PC-3 (cell line): ENCODE results near the gene KIF5C. TPM values are rescaled to one million over a fixed set of nuclear protein-coding genes. Genes with fewer than 3 reads are reported as not detected.

ENCODE experiments used
- ATAC-seq: fragments of 200-7000 bp; cut with Tn5 transposase; 2 replicates; pipeline ENCODE4 v1.9.1; 2020; ENCODE audit warnings: mild to moderate bottlenecking, moderate library complexity
- BruUV-seq: library from RNA; stranded (reverse); fragments of 400-500 nt; replicated peaks from 2 replicates; lab custom pipeline; 2021; lab: Mats Ljungman, UMichigan
- CTCF ChIA-PET: fragments of 300-600 bp; sonication (Branson Sonifier 250); formaldehyde crosslinking; loops from one replicate; lab custom pipeline; 2022; ENCODE audit warnings: antibody characterized with exemption; lab: Charles Lee
- POLR2A ChIA-PET: fragments of 300-600 bp; sonication (Branson Sonifier 250); formaldehyde crosslinking; loops from one replicate; lab custom pipeline; 2022; ENCODE audit warnings: antibody characterized with exemption; ENCODE audit not compliant: unreplicated experiment; lab: Charles Lee
- DNase-seq: peaks from one replicate; pipeline ENCODE4 v3.0.0-alpha.2; 2015
- H2AFZ ChIP-seq: fragments of 300-600 bp; sonication (generic); 2 replicates; pipeline ENCODE4 v1.6.0; 2016; ENCODE audit warnings: antibody characterized with exemption, low read length
- H3F3A ChIP-seq: fragments of 300-600 bp; sonication (generic); one replicate; pipeline ENCODE4 v1.6.0; 2017; ENCODE audit warnings: antibody characterized with exemption, low read length, control low read depth, mild to moderate bottlenecking; ENCODE audit not compliant: unreplicated experiment
- H3K27ac ChIP-seq: fragments of 300-600 bp; sonication (generic); 2 replicates; pipeline ENCODE4 v1.5.1; 2016; ENCODE audit warnings: mild to moderate bottlenecking, low read length
- H3K27me3 ChIP-seq: fragments of 300-600 bp; sonication (generic); 2 replicates; pipeline ENCODE4 v1.6.1; 2016; ENCODE audit warnings: low read length, mixed read lengths
- H3K36me3 ChIP-seq: fragments of 300-600 bp; sonication (generic); 2 replicates; pipeline ENCODE4 v1.6.1; 2016; ENCODE audit warnings: low read depth, mixed run types, low read length, mixed read lengths
- H3K4me1 ChIP-seq: fragments of 300-600 bp; sonication (generic); 2 replicates; pipeline ENCODE4 v1.5.1; 2016; ENCODE audit warnings: low read length; ENCODE audit not compliant: insufficient read depth
- H3K4me2 ChIP-seq: fragments of 300-600 bp; sonication (generic); 2 replicates; pipeline ENCODE4 v1.6.0; 2016; ENCODE audit warnings: low read length
- H3K4me3 ChIP-seq: fragments of 300-600 bp; sonication (generic); 2 replicates; pipeline ENCODE4 v1.5.1; 2016; ENCODE audit warnings: mild to moderate bottlenecking, low read length, mixed read lengths
- H3K79me2 ChIP-seq: fragments of 300-600 bp; sonication (generic); 2 replicates; pipeline ENCODE4 v1.6.1; 2017; ENCODE audit warnings: low read length, mixed read lengths
- H3K9ac ChIP-seq: fragments of 300-600 bp; sonication (generic); 2 replicates; pipeline ENCODE4 v1.6.0; 2016; ENCODE audit warnings: mild to moderate bottlenecking, low read length
- H3K9me2 ChIP-seq: fragments of 300-600 bp; sonication (generic); replicated peaks from 2 replicates; pipeline ENCODE4 v1.6.1; 2016; ENCODE audit warnings: mixed run types, low read length, mixed read lengths
- H3K9me3 ChIP-seq: fragments of 300-600 bp; sonication (generic); 2 replicates; pipeline ENCODE4 v1.6.1; 2016; ENCODE audit warnings: low read length, mixed read lengths
- H4K20me1 ChIP-seq: fragments of 300-600 bp; sonication (generic); 2 replicates; pipeline ENCODE4 v1.6.1; 2016; ENCODE audit warnings: low read length, mixed read lengths
- EZH2 ChIP-seq: fragments of 300-600 bp; sonication (generic); IDR thresholded peaks from one replicate; pipeline ENCODE4 v1.6.1; 2017; ENCODE audit warnings: antibody characterized with exemption, mild to moderate bottlenecking, low read length; ENCODE audit not compliant: unreplicated experiment
- EZH2phosphoT487 ChIP-seq: fragments of 300-600 bp; sonication (generic); IDR thresholded peaks from 2 replicates; pipeline ENCODE4 v1.6.1; 2018; ENCODE audit warnings: mild to moderate bottlenecking, antibody characterized with exemption, low read length, borderline replicate concordance
- intact Hi-C: fragments of 100-400 bp; cut with micrococcal nuclease; formaldehyde crosslinking; loops from 2 replicates; pipeline ENCODE4 v1.9.0; 2023
- total RNA-seq: library from RNA; depleted of rRNA; stranded (reverse); fragments of >200 nt; gene quantifications from 2 replicates; pipeline ENCODE4 v1.2.3, GENCODE V29; 2014
- TF ChIP-seq, protein P1 (sequence below): fragments of 300-600 bp; sonication (generic); conservative IDR thresholded peaks from 2 replicates; pipeline ENCODE4 v1.5.1; 2017; ENCODE audit warnings: antibody characterized with exemption, low read depth, mild to moderate bottlenecking, low read length

The KIF5C gene
- total RNA-seq, 1 experiment from 2014 or later: 4.0 TPM

DNA sequence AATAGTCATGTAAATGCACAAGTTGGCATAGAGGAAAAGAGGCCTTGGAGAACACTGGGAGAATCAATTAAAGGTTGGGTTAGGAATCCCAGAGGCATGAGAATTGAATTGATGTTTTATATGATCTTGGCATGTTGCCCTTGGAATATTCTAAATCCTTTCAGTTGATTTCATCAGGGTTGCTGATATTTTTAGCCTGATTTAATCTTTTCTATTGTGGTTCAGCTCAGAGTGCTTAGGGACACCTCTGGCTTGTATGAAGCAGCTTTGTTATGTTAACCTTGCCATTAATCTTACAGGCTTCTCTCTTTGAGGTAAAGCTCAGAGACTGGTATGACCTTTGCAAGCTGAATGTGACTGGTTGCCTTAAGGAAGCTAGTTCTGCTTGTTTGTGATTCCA, 99.1 kb downstream of the KIF5C start:
- no peaks in the 10 kb centered on the region for H3K79me2 ChIP-seq
- no peaks in the 10 kb centered on the region for H3K9me3 ChIP-seq
- H2AFZ ChIP-seq: no peak overlapping the region
- no peak overlapping the region for H3K9ac ChIP-seq
- intact Hi-C loops: no loop called here
- ChIA-PET CTCF (no interaction called here), POLR2A (no interaction called here)
- TF ChIP-seq EZH2 (no peak), EZH2phosphoT487 (no peak)
- TF ChIP-seq, protein P1, sequence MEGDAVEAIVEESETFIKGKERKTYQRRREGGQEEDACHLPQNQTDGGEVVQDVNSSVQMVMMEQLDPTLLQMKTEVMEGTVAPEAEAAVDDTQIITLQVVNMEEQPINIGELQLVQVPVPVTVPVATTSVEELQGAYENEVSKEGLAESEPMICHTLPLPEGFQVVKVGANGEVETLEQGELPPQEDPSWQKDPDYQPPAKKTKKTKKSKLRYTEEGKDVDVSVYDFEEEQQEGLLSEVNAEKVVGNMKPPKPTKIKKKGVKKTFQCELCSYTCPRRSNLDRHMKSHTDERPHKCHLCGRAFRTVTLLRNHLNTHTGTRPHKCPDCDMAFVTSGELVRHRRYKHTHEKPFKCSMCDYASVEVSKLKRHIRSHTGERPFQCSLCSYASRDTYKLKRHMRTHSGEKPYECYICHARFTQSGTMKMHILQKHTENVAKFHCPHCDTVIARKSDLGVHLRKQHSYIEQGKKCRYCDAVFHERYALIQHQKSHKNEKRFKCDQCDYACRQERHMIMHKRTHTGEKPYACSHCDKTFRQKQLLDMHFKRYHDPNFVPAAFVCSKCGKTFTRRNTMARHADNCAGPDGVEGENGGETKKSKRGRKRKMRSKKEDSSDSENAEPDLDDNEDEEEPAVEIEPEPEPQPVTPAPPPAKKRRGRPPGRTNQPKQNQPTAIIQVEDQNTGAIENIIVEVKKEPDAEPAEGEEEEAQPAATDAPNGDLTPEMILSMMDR: no peak
- H4K20me1 ChIP-seq: no peaks in the 10 kb centered on the region
- no peak overlapping the region for H3K4me3 ChIP-seq
- no peak overlapping the region for H3K4me2 ChIP-seq
- no peaks in the 10 kb centered on the region for H3K4me1 ChIP-seq
- no peak overlapping the region for H3K27ac ChIP-seq
- H3F3A ChIP-seq: no peaks in the 10 kb centered on the region
- ATAC-seq (no peak), DNase-seq (no peak)
- no peaks in the 10 kb centered on the region for H3K36me3 ChIP-seq
- no TSS peak for BruUV-seq
- H3K9me2 ChIP-seq: no peaks in the 10 kb centered on the region
- no peaks in the 10 kb centered on the region for H3K27me3 ChIP-seq

DNA sequence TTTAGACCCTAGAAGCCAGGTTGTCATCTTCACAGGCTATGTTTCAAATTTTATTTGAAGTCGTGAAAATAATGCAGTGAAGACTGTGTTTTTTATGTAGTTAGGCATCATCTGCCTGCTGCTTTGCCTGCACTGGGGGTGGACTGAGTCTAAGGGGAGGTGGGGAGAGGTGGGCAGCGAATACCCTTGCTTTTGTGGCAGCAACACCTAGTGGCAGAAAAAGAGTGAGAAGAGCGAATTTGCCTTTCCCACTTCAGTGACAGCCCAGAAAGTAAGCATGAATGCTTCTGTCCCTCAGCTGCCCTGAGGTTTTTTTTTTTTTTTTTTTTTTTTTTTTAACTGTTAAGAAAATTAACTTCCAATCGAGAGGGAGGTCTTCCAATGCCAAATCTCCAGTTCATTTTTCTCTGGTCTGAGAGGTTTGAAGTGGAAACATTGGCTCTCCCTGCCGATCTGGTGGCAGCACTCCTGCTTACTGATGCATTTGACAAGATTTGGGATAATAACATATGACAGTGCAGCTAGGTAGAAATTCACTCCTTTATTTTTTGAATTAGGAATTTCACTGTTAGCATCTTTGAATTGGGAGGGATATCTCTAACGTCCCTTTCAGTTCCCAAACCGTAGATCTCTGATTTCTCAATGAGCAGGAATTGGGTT, 103.1 kb downstream of the KIF5C start:
- no peak overlapping the region for H3K27ac ChIP-seq
- BruUV-seq: no TSS peak
- no peak for DNase-seq
- no peaks in the 10 kb centered on the region for H4K20me1 ChIP-seq
- no peaks in the 10 kb centered on the region for H3K9me2 ChIP-seq
- H3K9ac ChIP-seq: no peak overlapping the region
- intact Hi-C loops: no loop called here
- ChIA-PET POLR2A (no interaction called here), CTCF (no interaction called here)
- no peaks in the 10 kb centered on the region for H3K27me3 ChIP-seq
- H3F3A ChIP-seq: no peaks in the 10 kb centered on the region
- H3K9me3 ChIP-seq: no peaks in the 10 kb centered on the region
- no peak overlapping the region for H2AFZ ChIP-seq
- no peaks in the 10 kb centered on the region for H3K36me3 ChIP-seq
- H3K4me3 ChIP-seq: no peak overlapping the region
- TF ChIP-seq EZH2 (no peak), EZH2phosphoT487 (no peak)
- TF ChIP-seq, protein P1: peak; percentile 24; the same call in 1 of the 2 replicates
- no peak for ATAC-seq
- no peak overlapping the region for H3K4me2 ChIP-seq
- no peaks in the 10 kb centered on the region for H3K79me2 ChIP-seq
- no peaks in the 10 kb centered on the region for H3K4me1 ChIP-seq

DNA sequence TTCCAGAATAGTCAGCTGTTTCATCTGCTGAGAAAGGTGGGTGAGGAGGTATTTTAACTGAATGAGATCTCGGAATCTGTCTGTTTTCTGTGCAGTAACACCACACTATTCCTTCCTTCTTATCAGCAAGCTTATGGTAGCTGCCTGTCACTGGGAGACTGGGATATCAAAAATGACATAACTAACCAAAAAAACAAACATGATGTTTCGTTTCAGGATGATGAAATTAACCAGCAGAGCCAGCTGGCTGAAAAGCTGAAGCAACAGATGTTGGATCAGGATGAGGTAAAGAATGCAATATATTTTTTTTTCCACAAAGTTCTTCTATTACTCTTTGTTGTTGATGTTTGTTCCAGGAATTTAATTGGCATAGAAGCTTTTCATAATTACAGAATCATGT, 103.7 kb downstream of the KIF5C start:
- Histone ChIP-seq H3K79me2 (no peaks in the 10 kb centered on the region), H3K4me1 (no peaks in the 10 kb centered on the region), H3K9me3 (no peaks in the 10 kb centered on the region), H3K9me2 (no peaks in the 10 kb centered on the region), H3F3A (no peaks in the 10 kb centered on the region), H3K36me3 (no peaks in the 10 kb centered on the region), H3K9ac (no peak overlapping the region), H3K4me2 (no peak overlapping the region), H3K4me3 (no peak overlapping the region), H3K27ac (no peak overlapping the region), H4K20me1 (no peaks in the 10 kb centered on the region), H2AFZ (no peak overlapping the region), H3K27me3 (no peaks in the 10 kb centered on the region)
- intact Hi-C loops: no loop called here
- TF ChIP-seq EZH2: no peak
- TF ChIP-seq, protein P1: no peak
- no peak for TF ChIP-seq EZH2phosphoT487
- DNase-seq (no peak), ATAC-seq (no peak)
- ChIA-PET CTCF (no interaction called here), POLR2A (no interaction called here)
- BruUV-seq: no TSS peak
